A673 (cell line): ENCODE data around the gene YWHAQ. TPM values are rescaled to one million over a fixed set of nuclear protein-coding genes. Genes with fewer than 3 reads are reported as not detected.

ENCODE experiments used
- BruUV-seq: library from RNA; stranded (reverse); fragments of 400-500 nt; replicated peaks from 2 replicates; lab custom pipeline; 2021; lab: Mats Ljungman, UMichigan
- CTCF ChIA-PET: fragments of 300-600 bp; sonication (Branson Sonifier 250); formaldehyde crosslinking; loops from one replicate; lab custom pipeline; 2022; ENCODE audit warnings: antibody characterized with exemption; lab: Charles Lee
- POLR2A ChIA-PET: fragments of 300-600 bp; sonication (Branson Sonifier 250); formaldehyde crosslinking; loops from one replicate; lab custom pipeline; 2022; ENCODE audit warnings: antibody characterized with exemption; ENCODE audit not compliant: low non-redundant PET; lab: Charles Lee
- DNase-seq: peaks from one replicate; pipeline ENCODE4 v3.0.0-alpha.2; 2015; ENCODE audit warnings: low spot score
- H3K27ac ChIP-seq: fragments of 200-600 bp; sonication (generic); 2 replicates; pipeline ENCODE4 v1.5.1; 2016; ENCODE audit warnings: mixed run types, low read depth, mild to moderate bottlenecking, mixed read lengths, antibody characterized with exemption, low read length; ENCODE audit not compliant: poor library complexity, severe bottlenecking
- H3K27me3 ChIP-seq: fragments of 200-600 bp; sonication (generic); replicated peaks from 2 replicates; pipeline ENCODE4 v1.6.1; 2017; ENCODE audit warnings: mixed run types, low read depth, mild to moderate bottlenecking, mixed read lengths, antibody characterized with exemption, low read length; ENCODE audit not compliant: insufficient read depth, poor library complexity
- H3K36me3 ChIP-seq: fragments of 200-600 bp; sonication (generic); 2 replicates; pipeline ENCODE4 v1.6.1; 2016; ENCODE audit warnings: mixed run types, mild to moderate bottlenecking, mixed read lengths, antibody characterized with exemption, low read length; ENCODE audit not compliant: insufficient read depth, poor library complexity, severe bottlenecking
- H3K4me1 ChIP-seq: fragments of 200-600 bp; sonication (generic); 2 replicates; pipeline ENCODE4 v1.6.1; 2017; ENCODE audit warnings: mixed run types, mild to moderate bottlenecking, mixed read lengths, antibody characterized with exemption, low read length; ENCODE audit not compliant: insufficient read depth, poor library complexity, severe bottlenecking
- H3K4me3 ChIP-seq: fragments of 200-600 bp; sonication (generic); 2 replicates; pipeline ENCODE4 v1.5.1; 2016; ENCODE audit warnings: low read depth, mixed run types, mild to moderate bottlenecking, mixed read lengths, low read length; ENCODE audit not compliant: poor library complexity, severe bottlenecking
- H3K9me3 ChIP-seq: fragments of 200-600 bp; sonication (generic); 2 replicates; pipeline ENCODE4 v1.6.1; 2016; ENCODE audit warnings: mixed run types, low read depth, mild to moderate bottlenecking, mixed read lengths, antibody characterized with exemption, low read length; ENCODE audit not compliant: poor library complexity, severe bottlenecking
- CTCF ChIP-seq: fragments of 300-800, 200-600 bp; sonication (generic); conservative IDR thresholded peaks from 2 replicates; pipeline ENCODE4 v1.5.1; 2017; ENCODE audit warnings: low read depth, mild to moderate bottlenecking, antibody characterized with exemption, low read length, moderate library complexity, mixed read lengths
- EZH2 ChIP-seq: fragments of 200-600 bp; sonication (generic); IDR thresholded peaks from 2 replicates; pipeline ENCODE4 v1.6.1; 2017; ENCODE audit warnings: borderline replicate concordance, low read depth, mild to moderate bottlenecking, mixed read lengths, antibody characterized with exemption, low read length; ENCODE audit not compliant: poor library complexity, severe bottlenecking
- intact Hi-C: fragments of 100-400 bp; cut with micrococcal nuclease; formaldehyde crosslinking; loops from one replicate; pipeline ENCODE4 v1.10.0; 2022; ENCODE audit not compliant: unreplicated experiment
- total RNA-seq: library from RNA; stranded (reverse); gene quantifications from 2 replicates; pipeline ENCODE4 v1.2.3, GENCODE V29; 2021

YWHAQ gene
- total RNA-seq, 1 experiment from 2014 or later = 533 TPM

GRCh38 chr2:9652267-9652666 lies 21.5 kb upstream of the YWHAQ start:
- H3K36me3 ChIP-seq = no peaks in the 10 kb centered on the region
- ChIA-PET CTCF (no interaction called here), POLR2A (no interaction called here)
- no peak overlapping the region for H3K27ac ChIP-seq
- intact Hi-C loops = no loop called here
- no peak for DNase-seq
- no peak overlapping the region for H3K4me3 ChIP-seq
- TF ChIP-seq EZH2 (no peak), CTCF (no peak)
- no TSS peak for BruUV-seq
- no peaks in the 10 kb centered on the region for H3K9me3 ChIP-seq
- no peaks in the 10 kb centered on the region for H3K4me1 ChIP-seq
- H3K27me3 ChIP-seq = no peaks in the 10 kb centered on the region

- no peaks in the 10 kb centered on the region for H3K27me3 ChIP-seq
- ChIA-PET CTCF (no interaction called here), POLR2A (no interaction called here)
- BruUV-seq = no TSS peak
- no peak for DNase-seq
- no peak overlapping the region for H3K27ac ChIP-seq
- H3K36me3 ChIP-seq = no peaks in the 10 kb centered on the region
- no peak overlapping the region for H3K4me3 ChIP-seq
- intact Hi-C loops = no loop called here
- TF ChIP-seq CTCF (no peak), EZH2 (no peak)
- no peaks in the 10 kb centered on the region for H3K4me1 ChIP-seq
- H3K9me3 ChIP-seq = no peaks in the 10 kb centered on the region
Observed at GRCh38 chr2:9650119-9650821, 19.5 kb upstream of the YWHAQ start.

GRCh38 chr2:9649261-9649660 lies 18.5 kb upstream of the YWHAQ start:
- intact Hi-C loops = no loop called here
- CTCF ChIA-PET = no interaction called here
- no TSS peak for BruUV-seq
- H3K36me3 ChIP-seq = no peaks in the 10 kb centered on the region
- no peak for DNase-seq
- no peak overlapping the region for H3K4me3 ChIP-seq
- H3K4me1 ChIP-seq = no peaks in the 10 kb centered on the region
- no peak overlapping the region for H3K27ac ChIP-seq
- POLR2A ChIA-PET = no interaction called here
- H3K9me3 ChIP-seq = no peaks in the 10 kb centered on the region
- TF ChIP-seq EZH2 (no peak), CTCF (no peak)
- H3K27me3 ChIP-seq = no peaks in the 10 kb centered on the region
